Cardiac muscle cell (in vitro differentiated cells and primary cell): Measurements from ENCODE around the gene TLX2. TPM values are rescaled to one million over a fixed set of nuclear protein-coding genes. Genes with fewer than 3 reads are reported as not detected.

ENCODE experiments used
- DNase-seq, 2 donors: peaks; one replicate each; pipeline versions ENCODE4 v3.0.0 to v3.0.0-alpha.2; 2010 to 2017; ENCODE audit warnings: low read depth in 1 of 2, low spot score in 1 of 2
- H3K27ac ChIP-seq: fragments of 200-600 bp; sonication (generic); 2 replicates; pipeline ENCODE4 v1.5.1; 2016
- H3K27me3 ChIP-seq: fragments of 200-600 bp; sonication (generic); 2 replicates; pipeline ENCODE4 v1.6.0; 2016; ENCODE audit warnings: control low read depth
- H3K36me3 ChIP-seq: fragments of 200-600 bp; sonication (generic); 2 replicates; pipeline ENCODE4 v1.5.1; 2016; ENCODE audit warnings: control low read depth
- H3K4me1 ChIP-seq: fragments of 200-600 bp; sonication (generic); 2 replicates; pipeline ENCODE4 v1.8.1; 2017; ENCODE audit warnings: low read depth, mild to moderate bottlenecking, mixed run types
- H3K4me3 ChIP-seq: fragments of 200-600 bp; sonication (generic); 2 replicates; pipeline ENCODE4 v1.5.1; 2016; ENCODE audit warnings: mild to moderate bottlenecking
- H3K9me3 ChIP-seq: fragments of 200-600 bp; sonication (generic); 2 replicates; pipeline ENCODE4 v1.5.1; 2017; ENCODE audit warnings: low read depth, mild to moderate bottlenecking, control low read depth
- polyA plus RNA-seq: library from polyadenylated mRNA; unstranded; fragments of >200 nt; fragmentation: Nextera tagmentation; extraction: Ambion mirVana; gene quantifications from 2 replicates; pipeline ENCODE4 v1.2.1, GENCODE V29; 2016
- total RNA-seq: library from RNA; depleted of rRNA; stranded (reverse); fragments of >200 nt; gene quantifications from 2 replicates; pipeline ENCODE4 v1.2.3, GENCODE V29; 2016
- TF ChIP-seq, protein P1 (sequence below): IDR thresholded peaks from 2 replicates; pipeline ENCODE4 v1.5.1; 2012; ENCODE audit warnings: low read depth, mild to moderate bottlenecking, low read length

The TLX2 gene
- total and polyA plus RNA-seq, 2 experiments from 2014 or later = 0.06 TPM; not detected in 1

DNA sequence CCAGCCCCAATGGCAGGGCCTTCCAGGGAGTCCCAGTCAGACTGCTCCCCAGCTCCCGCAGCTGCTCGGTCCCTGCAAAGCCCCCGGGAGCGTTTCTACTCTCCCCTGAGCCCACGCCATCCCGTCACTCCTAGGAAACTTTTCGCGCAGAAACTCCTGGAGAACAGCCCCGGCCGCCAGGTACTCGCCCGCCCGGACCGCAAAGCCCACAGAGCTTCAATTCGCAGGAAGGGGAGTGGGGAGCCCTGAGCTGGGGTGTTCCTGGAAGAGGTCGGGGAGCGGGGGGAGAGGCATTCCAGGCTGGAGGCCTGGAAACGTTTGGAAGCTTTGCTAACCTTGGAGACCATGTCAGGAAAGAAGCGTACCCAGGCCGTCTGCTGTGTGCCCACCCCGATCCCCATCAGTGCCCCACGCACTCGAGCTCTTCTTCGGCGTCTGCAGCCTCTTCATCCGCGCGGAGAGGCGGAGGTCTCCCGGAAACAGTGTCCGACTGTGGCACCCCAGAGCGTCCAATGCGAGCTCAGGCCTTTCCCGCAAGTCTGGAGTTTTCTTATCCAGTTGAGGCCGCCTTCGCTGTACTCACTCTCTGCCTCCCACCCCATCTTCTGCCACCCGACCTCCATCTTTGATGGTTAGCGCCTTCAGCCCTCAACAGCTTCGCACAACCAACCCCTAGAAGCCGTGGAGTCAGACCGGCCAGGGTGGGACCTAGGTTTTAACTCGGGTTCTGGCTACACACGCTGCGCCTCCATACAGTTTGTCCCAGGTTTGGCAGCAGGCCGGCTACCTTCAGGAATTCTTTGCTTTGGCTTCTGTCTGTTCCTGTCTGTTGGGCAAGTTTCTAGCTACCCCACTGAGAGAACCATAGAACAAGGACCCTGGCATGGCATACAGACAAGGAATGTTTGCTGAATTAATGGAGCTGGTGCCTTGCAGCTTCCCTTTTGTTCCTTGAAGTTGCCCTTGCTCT lies 10.5 kb upstream of the TLX2 start:
- H3K4me1 ChIP-seq = peaks cover 7% of the 10 kb centered on the region
- peaks cover 70% of the 10 kb centered on the region for H3K27me3 ChIP-seq
- peak in 1 of 2 donors; percentile 58 for DNase-seq

DNA sequence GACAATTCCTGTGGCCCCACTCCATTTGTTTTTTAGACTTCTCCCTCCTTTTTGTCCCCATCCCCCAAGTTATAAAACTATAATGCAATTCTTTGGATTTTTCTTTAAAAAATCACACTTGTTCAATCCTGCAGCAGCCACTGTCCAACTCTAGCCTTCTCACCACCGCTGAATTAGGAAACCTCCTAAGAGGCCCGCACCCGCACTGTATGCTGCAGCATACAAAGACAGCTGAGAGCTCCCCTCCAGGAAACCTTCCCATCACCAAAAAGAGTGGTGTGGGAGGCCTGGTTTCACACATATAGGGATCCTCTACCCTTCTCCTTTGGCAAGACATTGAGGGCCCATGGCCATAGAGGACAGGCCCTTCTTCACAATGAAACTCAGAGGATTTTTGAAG lies 9.7 kb upstream of the TLX2 start:
- peaks cover 67% of the 10 kb centered on the region for H3K27me3 ChIP-seq
- peaks cover 4% of the 10 kb centered on the region for H3K36me3 ChIP-seq
- peaks cover under 1% of the 10 kb centered on the region for H3K4me1 ChIP-seq
- H3K9me3 ChIP-seq = no peaks in the 10 kb centered on the region
- no peak overlapping the region for H3K27ac ChIP-seq
- TF ChIP-seq, protein P1, sequence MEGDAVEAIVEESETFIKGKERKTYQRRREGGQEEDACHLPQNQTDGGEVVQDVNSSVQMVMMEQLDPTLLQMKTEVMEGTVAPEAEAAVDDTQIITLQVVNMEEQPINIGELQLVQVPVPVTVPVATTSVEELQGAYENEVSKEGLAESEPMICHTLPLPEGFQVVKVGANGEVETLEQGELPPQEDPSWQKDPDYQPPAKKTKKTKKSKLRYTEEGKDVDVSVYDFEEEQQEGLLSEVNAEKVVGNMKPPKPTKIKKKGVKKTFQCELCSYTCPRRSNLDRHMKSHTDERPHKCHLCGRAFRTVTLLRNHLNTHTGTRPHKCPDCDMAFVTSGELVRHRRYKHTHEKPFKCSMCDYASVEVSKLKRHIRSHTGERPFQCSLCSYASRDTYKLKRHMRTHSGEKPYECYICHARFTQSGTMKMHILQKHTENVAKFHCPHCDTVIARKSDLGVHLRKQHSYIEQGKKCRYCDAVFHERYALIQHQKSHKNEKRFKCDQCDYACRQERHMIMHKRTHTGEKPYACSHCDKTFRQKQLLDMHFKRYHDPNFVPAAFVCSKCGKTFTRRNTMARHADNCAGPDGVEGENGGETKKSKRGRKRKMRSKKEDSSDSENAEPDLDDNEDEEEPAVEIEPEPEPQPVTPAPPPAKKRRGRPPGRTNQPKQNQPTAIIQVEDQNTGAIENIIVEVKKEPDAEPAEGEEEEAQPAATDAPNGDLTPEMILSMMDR = no peak
- H3K4me3 ChIP-seq = no peak overlapping the region
- no peak for DNase-seq

More for the DNA sequence above, 10.5 kb upstream of the TLX2 start:
- Histone ChIP-seq H3K36me3 (peaks cover 4% of the 10 kb centered on the region), H3K4me3 (peak overlapping the region; percentile 19), H3K9me3 (no peaks in the 10 kb centered on the region), H3K27ac (no peak overlapping the region)
- TF ChIP-seq, protein P1 = no peak

DNA sequence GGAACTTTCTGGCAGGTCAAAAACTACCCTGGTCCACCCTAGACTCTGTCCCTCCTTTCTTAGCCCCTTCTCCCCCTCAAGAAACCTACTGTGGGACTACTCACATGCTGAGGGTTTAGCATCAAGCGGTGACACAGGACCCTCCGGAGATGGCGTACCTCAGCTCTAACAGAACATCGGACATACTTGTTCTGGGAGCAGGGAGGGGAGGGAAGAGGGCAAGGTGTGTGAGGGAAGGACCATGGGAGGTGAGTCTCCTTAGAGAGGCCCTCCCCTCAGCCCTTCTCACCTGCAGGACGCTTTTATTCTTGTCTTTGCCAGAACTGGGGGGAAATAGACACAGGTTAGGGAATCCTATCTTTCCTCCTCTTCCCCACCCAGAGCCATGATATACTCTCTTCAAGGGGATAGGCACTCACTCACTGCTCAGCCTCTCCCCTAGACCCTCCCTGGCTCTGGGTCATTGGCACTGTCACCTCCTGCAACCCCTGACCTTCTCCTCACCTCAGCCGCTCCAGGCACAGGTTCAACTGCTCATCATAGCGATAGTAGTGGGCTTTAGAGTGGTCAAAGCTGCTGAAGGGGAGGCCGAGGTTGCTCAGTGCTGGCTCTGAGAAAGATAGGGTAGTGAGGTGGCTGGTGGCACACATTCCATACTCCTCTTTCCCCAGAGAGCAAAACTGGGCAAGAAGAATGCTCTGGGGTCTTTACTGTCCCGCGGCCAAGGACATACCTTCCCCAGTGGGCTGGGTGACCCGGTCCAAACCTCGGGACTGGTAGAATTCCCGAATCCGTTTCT lies 8.6 kb upstream of the TLX2 start:
- H3K9me3 ChIP-seq = no peaks in the 10 kb centered on the region
- no peak overlapping the region for H3K27ac ChIP-seq
- peaks cover 67% of the 10 kb centered on the region for H3K27me3 ChIP-seq
- H3K36me3 ChIP-seq = peaks cover 4% of the 10 kb centered on the region
- TF ChIP-seq, protein P1 = no peak
- H3K4me1 ChIP-seq = no peaks in the 10 kb centered on the region
- no peak for DNase-seq
- no peak overlapping the region for H3K4me3 ChIP-seq

DNA sequence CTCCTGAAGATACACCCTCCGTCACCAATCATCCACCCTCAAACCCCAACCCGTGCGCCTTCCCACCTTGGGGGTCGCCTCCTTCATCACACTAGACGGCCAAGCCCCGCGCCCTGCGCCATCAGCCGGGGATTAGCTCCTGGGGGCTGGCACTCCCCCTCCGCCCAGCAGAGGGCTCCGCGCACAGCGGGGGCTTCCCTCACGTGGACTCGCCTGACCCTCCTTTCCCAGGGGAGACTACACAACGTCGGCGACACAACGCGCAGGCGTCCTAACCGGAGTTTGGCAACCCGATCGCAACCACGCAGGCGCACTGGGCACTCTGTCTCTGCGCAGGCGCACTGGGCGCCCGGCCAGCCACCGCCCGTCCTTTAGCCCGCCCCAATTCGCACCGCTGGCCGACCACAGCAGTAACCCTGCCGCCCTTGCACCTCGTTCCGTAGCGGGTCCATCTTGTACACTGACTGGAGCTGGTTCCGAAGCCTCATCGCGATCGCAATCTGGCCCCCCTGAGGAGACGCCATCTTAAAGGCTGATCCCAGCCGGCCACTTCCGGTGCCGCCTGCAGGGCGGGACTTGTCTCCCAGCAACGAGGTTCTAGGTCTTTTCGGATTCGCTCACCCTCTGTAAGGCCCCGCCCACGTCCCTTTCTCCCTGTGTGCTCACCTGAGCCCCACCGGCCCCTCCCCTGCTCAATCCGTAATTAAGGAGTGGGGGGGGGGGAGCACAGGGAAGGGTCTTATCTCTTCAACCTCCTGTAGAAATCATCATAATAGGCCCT lies 6.9 kb upstream of the TLX2 start, which contains the start of gene PCGF1:
Gene PCGF1, minus strand, starts transcription at position 551 of the 781 bp plus-strand sequence. Its CDS starts 27 bp downstream, at position 524.
- TF ChIP-seq, protein P1 = peak; percentile 53

DNA sequence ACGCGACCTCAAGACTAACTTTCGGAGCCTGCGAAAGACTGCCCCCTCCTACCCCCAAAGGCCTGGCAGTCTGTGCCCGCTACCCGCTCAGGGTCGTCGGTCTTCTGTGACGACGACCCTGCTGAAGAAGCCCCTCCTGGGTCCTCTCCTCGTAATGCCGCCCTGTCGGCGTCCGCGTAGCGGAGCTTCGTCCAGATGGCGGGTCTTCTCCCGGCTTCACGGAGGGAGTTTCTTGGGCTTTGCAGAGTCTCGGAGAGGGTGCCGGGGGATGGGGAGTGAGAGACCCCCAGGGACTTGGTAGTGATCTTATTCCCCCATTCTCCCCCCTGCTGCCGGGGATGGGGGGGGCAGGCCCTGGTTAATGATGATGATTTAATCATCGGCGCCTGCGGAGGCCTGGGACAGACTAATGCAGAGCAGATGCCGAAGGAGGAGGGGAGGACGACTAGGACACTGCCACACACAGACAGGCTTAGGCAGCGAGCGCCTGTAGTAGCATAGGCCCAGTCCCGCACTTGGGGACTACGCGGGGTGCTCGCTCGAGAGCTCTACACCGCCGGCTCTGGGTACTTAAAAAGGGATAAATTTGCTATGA lies 6.2 kb upstream of the TLX2 start:
- DNase-seq = peak in 1 of 2 donors; percentile 58
- H3K9me3 ChIP-seq = no peaks in the 10 kb centered on the region
- H3K36me3 ChIP-seq = peaks cover 4% of the 10 kb centered on the region
- peaks cover 67% of the 10 kb centered on the region for H3K27me3 ChIP-seq
- peak overlapping the region; percentile 74 for H3K4me3 ChIP-seq
- peak overlapping the region; percentile 95 for H3K27ac ChIP-seq
- TF ChIP-seq, protein P1 = no peak
- no peaks in the 10 kb centered on the region for H3K4me1 ChIP-seq

More for the DNA sequence above, 6.9 kb upstream of the TLX2 start, which contains the start of gene PCGF1:
- DNase-seq = peak; percentile 98
- Histone ChIP-seq H3K9me3 (no peaks in the 10 kb centered on the region), H3K4me3 (peak within 1 kb of the TSS; percentile 74), H3K27me3 (peaks cover 67% of the 10 kb centered on the region), H3K4me1 (no peaks in the 10 kb centered on the region), H3K36me3 (peaks cover 4% of the 10 kb centered on the region), H3K27ac (peak within 1 kb of the TSS; percentile 95)
